ENCODE data around the gene RPH3AL. TPM values are rescaled to one million over a fixed set of nuclear protein-coding genes. Genes with fewer than 3 reads are reported as not detected.

RPH3AL gene
- total RNA-seq, 1 experiment from 2014 or later = 24.9 TPM

DNA sequence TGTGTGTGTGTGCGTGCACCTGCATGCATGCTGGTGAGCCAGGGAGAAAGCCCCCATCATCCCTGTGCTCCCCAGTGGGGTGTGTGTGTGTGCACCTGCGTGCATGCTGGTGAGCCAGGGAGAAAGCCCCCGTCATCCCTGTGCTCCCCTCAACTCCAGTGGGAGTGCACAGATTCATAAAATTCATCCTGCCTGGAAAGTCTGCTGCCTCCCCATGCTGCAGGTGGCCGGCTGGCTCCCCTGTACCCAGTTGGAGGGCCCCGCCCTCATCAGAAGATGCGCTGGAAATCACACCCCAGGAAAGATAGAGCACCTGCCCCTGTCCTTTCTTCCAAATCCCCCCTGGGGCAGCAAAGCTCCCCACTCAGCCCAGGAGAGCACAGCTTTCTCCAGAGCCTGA lies 86.4 kb downstream of the RPH3AL start:
- Histone ChIP-seq H3K9me2 (replicated peaks; ENCODE audit: low read length) (no peaks in the 10 kb centered on the region), H3K4me1 (ENCODE audit: insufficient read depth, low read length) (no peaks in the 10 kb centered on the region), H3F3A (ENCODE audit: low read length, unreplicated experiment) (no peaks in the 10 kb centered on the region), H3K9ac (ENCODE audit: low read length) (no peak overlapping the region), H4K20me1 (ENCODE audit: low read length) (no peaks in the 10 kb centered on the region), H3K4me2 (ENCODE audit: low read length) (no peak overlapping the region), H3K27ac (ENCODE audit: low read length) (no peak overlapping the region), H3K27me3 (ENCODE audit: low read length) (no peaks in the 10 kb centered on the region), H2AFZ (ENCODE audit: low read length) (no peak overlapping the region), H3K4me3 (ENCODE audit: low read length) (no peak overlapping the region), H3K9me3 (ENCODE audit: low read length) (no peaks in the 10 kb centered on the region), H3K36me3 (ENCODE audit: low read depth, low read length) (no peaks in the 10 kb centered on the region; the same call in 1 of the 2 replicates), H3K79me2 (ENCODE audit: low read length) (no peaks in the 10 kb centered on the region)
- intact Hi-C loops (cut with micrococcal nuclease) = no loop called here
- no peak for DNase-seq
- ChIA-PET POLR2A (ENCODE audit: unreplicated experiment) (no interaction called here), CTCF (no interaction called here)
- BruUV-seq (replicated peaks) = no TSS peak
- TF ChIP-seq EZH2phosphoT487 (IDR thresholded peaks at IDR 0.05; ENCODE audit: borderline replicate concordance, low read length) = no peak
- no peak for TF ChIP-seq CTCF (conservative IDR thresholded peaks at IDR 0.05; ENCODE audit: low read depth, low read length)
- TF ChIP-seq EZH2 (IDR thresholded peaks at IDR 0.05; ENCODE audit: low read length, unreplicated experiment) = no peak
- no peak for ATAC-seq

DNA sequence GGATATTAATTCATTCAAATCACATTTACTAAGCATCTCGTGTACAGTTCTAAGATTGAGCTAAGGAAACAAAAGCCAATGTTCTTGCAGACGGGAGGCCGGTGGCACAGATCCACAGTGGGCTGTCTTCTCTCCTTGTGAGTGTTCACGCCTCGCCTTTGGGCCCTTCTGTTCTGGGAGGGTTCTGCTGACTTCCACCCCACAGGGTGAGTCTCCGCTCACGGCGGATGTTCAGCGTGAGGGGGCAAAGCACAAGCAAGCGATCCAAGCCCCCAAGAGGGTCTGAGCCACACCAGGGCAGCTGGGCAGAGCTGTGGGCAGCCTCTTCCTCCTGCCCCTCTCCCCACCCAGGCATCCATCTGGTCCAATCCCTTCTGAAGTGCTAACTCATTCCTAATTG lies 86.9 kb downstream of the RPH3AL start:
- H3K9me3 ChIP-seq (ENCODE audit: low read length) = no peaks in the 10 kb centered on the region
- no peak for TF ChIP-seq EZH2phosphoT487 (IDR thresholded peaks at IDR 0.05; ENCODE audit: borderline replicate concordance, low read length)
- TF ChIP-seq CTCF (conservative IDR thresholded peaks at IDR 0.05; ENCODE audit: low read depth, low read length) = no peak
- no peak for TF ChIP-seq EZH2 (IDR thresholded peaks at IDR 0.05; ENCODE audit: low read length, unreplicated experiment)
- H3K4me2 ChIP-seq (ENCODE audit: low read length) = no peak overlapping the region
- ChIA-PET POLR2A (ENCODE audit: unreplicated experiment) (no interaction called here), CTCF (no interaction called here)
- H3K9me2 ChIP-seq (replicated peaks; ENCODE audit: low read length) = no peaks in the 10 kb centered on the region
- intact Hi-C loops (cut with micrococcal nuclease) = no loop called here
- H4K20me1 ChIP-seq (ENCODE audit: low read length) = no peaks in the 10 kb centered on the region
- ATAC-seq (no peak), DNase-seq (no peak)
- H3K79me2 ChIP-seq (ENCODE audit: low read length) = no peaks in the 10 kb centered on the region
- no peaks in the 10 kb centered on the region for H3K27me3 ChIP-seq (ENCODE audit: low read length)
- H3K36me3 ChIP-seq (ENCODE audit: low read depth, low read length) = no peaks in the 10 kb centered on the region; the same call in 1 of the 2 replicates
- H3K9ac ChIP-seq (ENCODE audit: low read length) = no peak overlapping the region
- H3K4me1 ChIP-seq (ENCODE audit: insufficient read depth, low read length) = no peaks in the 10 kb centered on the region
- no peak overlapping the region for H3K4me3 ChIP-seq (ENCODE audit: low read length)
- no TSS peak for BruUV-seq (replicated peaks)
- H3K27ac ChIP-seq (ENCODE audit: low read length) = no peak overlapping the region
- H3F3A ChIP-seq (ENCODE audit: low read length, unreplicated experiment) = no peaks in the 10 kb centered on the region
- H2AFZ ChIP-seq (ENCODE audit: low read length) = no peak overlapping the region

GRCh38 chr17:263773-264172 lies 88.8 kb downstream of the RPH3AL start:
- ATAC-seq = no peak
- Histone ChIP-seq H3K4me1 (ENCODE audit: insufficient read depth, low read length) (no peaks in the 10 kb centered on the region), H3K4me2 (ENCODE audit: low read length) (no peak overlapping the region), H3K9me3 (ENCODE audit: low read length) (no peaks in the 10 kb centered on the region), H3K36me3 (ENCODE audit: low read depth, low read length) (no peaks in the 10 kb centered on the region; the same call in 1 of the 2 replicates), H3K79me2 (ENCODE audit: low read length) (no peaks in the 10 kb centered on the region), H3K4me3 (ENCODE audit: low read length) (no peak overlapping the region), H3K9me2 (replicated peaks; ENCODE audit: low read length) (no peaks in the 10 kb centered on the region), H3F3A (ENCODE audit: low read length, unreplicated experiment) (no peaks in the 10 kb centered on the region), H3K27me3 (ENCODE audit: low read length) (no peaks in the 10 kb centered on the region), H3K27ac (ENCODE audit: low read length) (no peak overlapping the region), H2AFZ (ENCODE audit: low read length) (no peak overlapping the region), H3K9ac (ENCODE audit: low read length) (no peak overlapping the region), H4K20me1 (ENCODE audit: low read length) (no peaks in the 10 kb centered on the region)
- CTCF ChIA-PET = no interaction called here
- no TSS peak for BruUV-seq (replicated peaks)
- intact Hi-C loops (cut with micrococcal nuclease) = no loop called here
- POLR2A ChIA-PET (ENCODE audit: unreplicated experiment) = no interaction called here
- DNase-seq = no peak
- no peak for TF ChIP-seq CTCF (conservative IDR thresholded peaks at IDR 0.05; ENCODE audit: low read depth, low read length)
- no peak for TF ChIP-seq EZH2phosphoT487 (IDR thresholded peaks at IDR 0.05; ENCODE audit: borderline replicate concordance, low read length)
- no peak for TF ChIP-seq EZH2 (IDR thresholded peaks at IDR 0.05; ENCODE audit: low read length, unreplicated experiment)

Measured in PC-3 (cell line).